Ecto neural progenitor cell (in vitro differentiated cells): ENCODE measurements around the gene MCAT.
"Not testable (repeated sequence)": the region's sequence is repeated elsewhere in the genome, so short reads cannot be mapped to it uniquely, and the experiment has no call there.

Source experiments
- DNase-seq: peaks from one replicate; pipeline ENCODE4 v3.0.0-alpha.2; 2018; ENCODE audit warnings: low spot score

Gene MCAT

DNA sequence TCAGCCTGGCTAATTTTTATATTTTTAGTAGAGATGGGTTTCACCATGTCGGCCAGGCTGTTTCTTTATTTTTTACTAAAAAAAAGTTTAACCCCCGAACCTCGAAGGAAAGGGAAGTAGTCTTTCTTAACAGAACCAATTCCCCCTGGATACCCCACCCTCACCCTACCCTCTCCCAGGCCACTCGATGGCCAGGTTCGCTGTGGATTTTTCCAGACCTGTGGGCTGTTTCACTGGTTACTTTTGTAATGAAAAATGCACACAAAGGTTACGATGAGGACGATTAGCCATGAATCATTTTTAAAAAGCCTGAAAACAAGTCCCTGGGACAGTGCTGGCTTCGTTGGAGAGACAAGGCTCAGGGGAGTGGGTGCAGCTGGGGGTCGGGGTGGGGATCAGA is 10.7 kb upstream of the MCAT start:
- no peak for DNase-seq

DNA sequence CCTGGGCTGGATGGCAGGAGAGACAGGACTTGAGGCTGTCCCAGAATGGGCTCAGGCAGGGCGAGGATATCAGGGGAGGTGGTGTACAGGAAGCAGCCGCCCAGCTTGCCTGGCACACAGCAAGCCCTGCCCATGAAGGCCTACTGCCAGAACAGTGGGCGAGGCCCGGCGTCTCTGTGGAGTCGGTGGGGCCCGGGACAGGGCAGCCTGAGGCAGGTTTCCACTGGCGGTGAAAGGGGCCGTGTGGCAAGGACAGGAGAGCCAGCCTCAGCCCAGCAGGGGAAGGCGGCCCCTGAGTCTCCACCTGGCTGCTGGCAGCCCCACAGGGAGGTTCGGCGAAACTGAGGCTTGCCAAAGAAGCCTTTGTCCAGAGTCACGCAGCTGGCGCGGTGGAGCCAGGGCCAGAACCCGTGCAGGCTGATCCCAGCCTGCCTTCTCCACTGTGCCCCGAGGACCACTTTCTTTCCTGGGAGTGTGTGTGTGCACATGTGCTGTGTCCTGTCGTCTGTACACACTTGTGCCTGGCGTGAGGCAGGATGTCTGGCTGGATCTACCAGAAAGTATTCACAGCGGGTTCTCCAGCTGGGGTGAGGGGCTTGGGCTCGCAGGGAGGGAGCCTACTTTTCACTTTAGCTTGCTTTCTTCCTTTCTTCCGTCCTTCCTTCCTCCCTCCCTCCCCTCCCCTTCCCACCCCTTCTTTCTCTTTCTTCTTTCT is 9.3 kb upstream of the MCAT start:
- peak; percentile 57 for DNase-seq

DNA sequence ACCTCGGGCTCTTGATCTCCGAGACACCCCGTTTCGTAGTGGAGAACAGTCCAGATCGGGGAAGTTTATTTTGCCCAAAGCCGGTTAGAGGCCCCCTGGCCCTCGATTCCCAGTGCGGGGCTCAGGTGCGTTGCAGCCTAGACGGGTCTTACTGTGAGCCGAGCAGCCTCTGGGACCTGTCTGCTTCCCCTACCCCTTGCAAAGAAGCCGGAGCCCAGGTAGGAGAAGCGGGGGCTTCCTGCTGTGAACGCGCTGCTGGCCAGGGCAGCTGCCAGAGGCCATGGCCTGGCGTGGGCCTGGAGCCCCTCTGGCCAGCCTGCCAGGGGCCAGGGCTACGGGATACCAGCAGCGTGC is 8.8 kb upstream of the MCAT start:
- DNase-seq: no peak

DNA sequence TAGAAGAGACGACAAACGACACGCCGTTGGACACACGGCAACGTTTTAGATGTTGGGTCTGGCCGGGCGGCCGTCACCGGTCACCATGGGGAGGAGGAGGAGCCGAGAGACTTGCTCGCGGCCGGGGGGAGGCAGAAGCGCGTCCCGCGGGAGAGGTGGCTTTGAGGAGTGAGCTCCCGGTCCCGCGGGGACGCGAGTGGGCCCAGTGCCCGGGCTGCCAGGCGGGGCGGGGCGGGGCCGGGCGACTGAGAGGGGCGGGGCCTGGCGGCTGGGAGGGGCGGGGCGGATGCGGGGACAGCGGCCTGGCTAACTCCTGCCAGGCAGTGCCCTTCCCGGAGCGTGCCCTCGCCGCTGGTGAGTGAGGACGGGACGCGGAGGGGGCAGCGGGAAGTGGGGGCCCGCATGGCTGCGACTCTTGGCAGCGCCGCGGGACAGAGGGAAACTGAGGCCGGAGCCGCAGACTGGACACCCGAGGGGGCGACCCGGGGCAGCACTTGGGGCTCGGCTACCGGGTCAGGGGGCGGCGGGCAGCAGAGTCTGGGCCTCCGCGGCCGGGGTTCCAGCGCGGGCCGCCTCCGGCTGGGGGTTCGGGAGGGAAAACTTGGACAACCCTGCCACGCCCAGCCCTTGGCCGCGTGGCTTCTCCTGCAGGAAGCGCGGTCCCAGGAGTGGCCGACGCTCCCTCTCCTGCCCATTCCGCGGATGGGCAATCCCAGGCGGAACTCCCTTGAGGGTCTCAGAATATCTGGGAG is 8.2 kb upstream of the MCAT start, which contains the start of gene TSPO:
TSS of gene TSPO (plus strand) at position 309 of the 752 bp plus-strand sequence. CDS start 7,680 bp downstream, outside the sequence.
- DNase-seq: peak; percentile 77

DNA sequence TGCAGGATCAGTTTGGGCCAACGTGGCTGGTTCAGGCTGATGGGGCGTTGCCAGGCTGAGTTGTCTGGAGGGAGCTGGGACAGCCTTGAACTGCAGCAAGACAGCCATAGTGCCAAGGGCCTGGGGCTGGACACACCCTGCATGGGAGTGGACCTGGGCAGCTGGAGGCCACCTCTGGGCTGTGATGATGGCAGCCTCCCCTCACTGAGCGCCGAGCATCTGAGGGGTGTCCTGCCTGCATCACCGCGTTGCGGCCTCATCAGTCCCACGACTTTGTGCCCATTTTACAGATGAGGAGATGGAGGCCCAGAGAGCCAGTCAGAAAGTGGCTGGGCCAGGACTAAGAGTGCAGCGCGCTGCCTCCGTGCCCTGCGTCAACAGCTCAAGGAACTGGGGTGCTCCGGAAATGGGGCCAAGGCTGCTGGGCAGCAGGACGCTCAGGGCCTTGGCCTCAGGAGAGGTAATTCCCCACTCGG is 7.6 kb upstream of the MCAT start:
- DNase-seq: no peak

DNA sequence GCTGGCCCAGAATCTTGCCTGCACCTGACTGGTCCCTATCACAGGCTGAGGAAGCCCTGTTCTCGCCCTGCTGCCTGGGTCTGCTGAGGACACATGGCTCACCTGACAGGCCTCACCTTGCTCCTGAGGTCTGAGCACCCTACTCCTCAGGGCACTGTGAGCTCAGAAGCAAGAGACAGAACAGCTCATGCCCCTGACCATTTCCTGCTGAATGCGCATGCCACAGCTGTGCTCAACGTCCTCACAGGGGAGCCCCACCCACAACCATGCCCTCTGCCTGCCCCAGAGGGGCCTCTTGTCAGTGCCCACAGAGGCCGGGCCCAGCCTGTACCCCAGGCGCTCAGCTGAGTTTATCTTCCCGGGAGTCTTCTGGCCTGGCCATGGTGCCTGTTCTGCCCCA is 5.4 kb upstream of the MCAT start:
- DNase-seq: no peak

DNA sequence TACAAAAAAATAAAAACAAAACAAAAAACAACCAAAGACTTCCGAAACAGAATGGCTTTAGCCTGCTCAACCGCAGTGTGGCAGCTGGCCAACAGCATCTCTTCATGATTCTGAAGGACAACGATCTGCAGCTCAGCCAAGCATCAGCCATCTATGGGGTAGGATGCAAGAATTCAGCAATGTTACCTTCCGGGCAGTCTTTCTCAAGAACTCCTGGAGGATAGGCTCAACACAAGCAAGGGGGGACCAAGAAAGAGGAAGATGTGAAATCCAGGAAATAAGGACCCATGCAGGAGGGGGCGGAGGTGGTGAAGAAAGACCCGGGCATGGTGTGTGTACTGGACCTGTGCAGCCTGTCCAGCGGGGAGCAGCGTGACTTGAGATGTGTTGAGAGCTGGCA is 4.6 kb upstream of the MCAT start:
- DNase-seq: no peak

DNA sequence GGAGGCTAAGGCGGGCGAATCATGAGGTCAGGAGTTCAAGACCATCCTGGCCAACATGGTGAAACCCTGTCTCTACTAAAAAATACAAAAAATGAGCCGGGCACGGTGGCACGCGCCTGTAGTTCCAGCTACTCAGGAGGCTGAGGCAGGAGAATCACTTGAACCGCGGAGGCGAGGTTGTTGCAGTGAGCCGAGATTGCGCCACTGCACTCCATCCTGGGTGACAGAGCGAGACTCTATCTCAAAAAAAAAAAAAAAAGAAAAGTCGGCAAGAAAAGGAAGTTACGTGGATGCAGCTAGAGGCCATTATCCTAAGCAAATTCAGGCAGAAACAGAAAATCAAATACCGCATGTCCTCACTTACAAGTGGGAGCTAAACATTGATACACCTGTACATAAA is 3.1 kb upstream of the MCAT start:
- not testable (repeated sequence) for DNase-seq

DNA sequence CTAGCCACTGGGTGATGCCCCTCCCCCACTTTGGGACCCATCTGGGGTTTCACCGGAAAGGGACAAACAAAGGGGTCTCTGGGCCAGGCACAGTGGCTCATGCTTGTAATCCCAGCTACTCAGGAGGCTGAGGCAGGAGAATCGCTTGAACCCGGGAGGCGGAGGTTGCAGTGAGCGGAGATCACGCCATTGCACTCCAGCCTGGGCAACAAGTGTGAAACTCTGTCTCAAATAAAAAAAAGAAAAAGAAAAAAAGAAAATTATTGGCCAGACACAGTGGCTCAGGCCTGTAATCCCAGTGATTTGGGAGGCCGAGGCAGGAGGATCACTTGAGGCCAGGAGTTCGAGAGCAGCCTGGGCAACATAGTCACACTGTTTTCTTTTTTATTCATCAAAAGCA is 2.2 kb upstream of the MCAT start:
- DNase-seq: not testable (repeated sequence)

DNA sequence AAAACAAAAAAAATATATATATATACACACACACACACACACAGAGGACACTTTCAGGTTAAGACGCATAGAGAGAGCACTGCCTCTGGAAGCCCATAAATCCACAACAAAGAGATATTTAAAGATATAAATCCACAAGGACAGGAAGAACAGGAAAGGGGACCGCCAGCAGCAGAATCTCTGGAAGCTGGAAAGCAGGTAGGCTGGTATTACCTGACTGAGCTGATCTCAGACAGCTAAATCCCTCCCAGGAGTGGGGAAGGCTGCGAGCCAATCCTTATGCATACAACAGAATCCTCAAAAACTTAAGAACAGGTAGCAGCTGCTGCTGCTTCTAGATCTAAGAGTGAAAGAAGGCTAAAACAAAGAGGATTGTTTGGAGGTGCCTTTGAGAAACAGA is 1.8 kb upstream of the MCAT start:
- no peak for DNase-seq

DNA sequence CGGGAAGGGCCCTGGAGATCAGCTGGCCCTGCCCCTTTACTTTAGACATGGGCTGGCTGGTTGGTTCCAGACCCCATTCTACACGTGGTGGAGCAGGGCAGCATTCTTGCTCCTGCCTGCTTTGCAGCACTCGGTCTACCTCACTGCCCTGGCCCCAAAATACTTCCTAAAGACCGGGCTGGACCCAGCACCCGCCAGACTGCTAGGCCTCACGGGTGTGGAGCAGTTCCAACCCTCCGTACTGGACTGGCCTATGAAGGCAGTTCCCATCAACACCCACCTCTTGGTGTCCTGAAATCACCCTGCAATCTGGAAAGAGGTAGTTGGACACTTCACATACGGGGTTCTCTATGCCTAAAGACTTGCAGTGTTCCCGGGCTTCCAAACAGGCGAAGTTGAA is 6.4 kb downstream of the MCAT start:
- no peak for DNase-seq

DNA sequence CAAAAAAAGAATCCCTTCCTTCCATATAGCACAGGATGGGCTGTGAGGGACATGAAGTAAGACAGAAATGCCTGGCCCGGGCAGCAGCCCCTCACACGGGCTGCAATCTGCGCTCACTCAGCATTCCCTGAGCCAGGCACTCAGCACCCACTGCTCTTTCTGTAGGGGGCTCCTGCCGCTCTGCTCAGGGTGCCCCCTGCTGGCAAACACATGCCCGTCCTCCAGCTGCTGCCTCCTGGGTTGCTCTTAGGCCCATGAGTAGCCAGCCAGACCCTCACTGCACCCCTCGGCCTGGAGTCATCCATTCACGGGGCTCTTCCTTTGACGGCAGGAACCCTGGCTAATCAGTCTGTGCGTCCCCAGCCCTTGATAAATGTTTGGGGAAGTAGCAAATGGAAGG is 6.9 kb downstream of the MCAT start:
- DNase-seq: no peak

DNA sequence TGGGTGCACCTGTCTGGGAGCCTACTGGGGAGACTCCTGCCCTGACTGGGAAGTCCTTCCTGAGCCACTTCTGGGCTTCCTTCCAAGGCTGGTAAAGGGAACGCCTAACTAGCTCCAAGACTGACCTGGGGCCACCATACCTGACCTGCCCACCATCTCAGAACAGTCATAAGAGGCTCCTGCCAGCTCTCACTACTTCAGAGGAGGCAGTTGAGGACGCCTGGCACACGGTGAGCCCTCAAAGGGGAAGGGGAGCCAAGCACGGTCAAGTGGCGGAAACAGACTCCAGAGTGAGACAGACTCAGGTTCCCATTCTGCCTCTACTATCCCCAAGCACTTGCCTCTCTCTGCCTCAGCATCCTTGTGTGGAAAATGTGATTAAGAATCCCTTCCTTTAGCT is 7.6 kb downstream of the MCAT start:
- DNase-seq: no peak

DNA sequence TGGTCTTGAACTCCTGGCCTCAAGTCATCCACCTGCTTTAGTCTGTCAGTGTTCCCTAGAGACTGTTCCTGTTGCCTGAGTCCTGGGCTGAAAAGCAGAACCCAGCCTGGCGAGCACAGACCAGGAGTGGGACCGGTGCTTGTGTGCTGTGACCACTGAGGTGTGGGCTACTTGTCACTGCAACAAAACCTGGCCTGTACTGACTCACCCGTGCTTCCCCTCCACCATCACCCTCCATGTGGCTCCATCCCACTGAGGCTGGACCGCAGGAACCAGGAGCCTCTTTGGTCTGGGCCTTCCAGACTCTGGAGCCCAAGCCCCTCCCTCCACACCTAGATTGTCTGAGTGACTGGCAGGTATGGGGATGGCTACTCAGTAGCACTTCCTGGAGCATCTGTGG is 8.6 kb downstream of the MCAT start:
- no peak for DNase-seq

DNA sequence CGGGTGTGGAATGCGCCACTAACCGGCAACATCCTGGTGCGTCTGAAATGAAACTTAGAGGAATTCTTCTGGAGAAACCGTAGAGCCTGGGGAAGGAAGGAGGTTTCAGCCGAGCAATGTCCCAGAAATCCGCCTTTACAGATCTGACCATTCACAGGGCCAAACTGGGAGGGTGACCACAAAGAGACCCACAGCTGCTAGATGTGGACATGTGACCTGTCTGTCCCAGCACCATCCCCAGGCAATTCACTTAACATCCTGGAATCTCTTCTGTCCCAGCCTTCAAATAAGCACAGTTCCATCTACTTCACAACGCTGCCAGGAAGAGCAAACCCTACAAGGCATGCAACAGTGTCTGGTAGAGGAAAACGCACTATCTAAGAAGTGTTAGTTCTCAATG is 9.8 kb downstream of the MCAT start:
- DNase-seq: no peak

DNA sequence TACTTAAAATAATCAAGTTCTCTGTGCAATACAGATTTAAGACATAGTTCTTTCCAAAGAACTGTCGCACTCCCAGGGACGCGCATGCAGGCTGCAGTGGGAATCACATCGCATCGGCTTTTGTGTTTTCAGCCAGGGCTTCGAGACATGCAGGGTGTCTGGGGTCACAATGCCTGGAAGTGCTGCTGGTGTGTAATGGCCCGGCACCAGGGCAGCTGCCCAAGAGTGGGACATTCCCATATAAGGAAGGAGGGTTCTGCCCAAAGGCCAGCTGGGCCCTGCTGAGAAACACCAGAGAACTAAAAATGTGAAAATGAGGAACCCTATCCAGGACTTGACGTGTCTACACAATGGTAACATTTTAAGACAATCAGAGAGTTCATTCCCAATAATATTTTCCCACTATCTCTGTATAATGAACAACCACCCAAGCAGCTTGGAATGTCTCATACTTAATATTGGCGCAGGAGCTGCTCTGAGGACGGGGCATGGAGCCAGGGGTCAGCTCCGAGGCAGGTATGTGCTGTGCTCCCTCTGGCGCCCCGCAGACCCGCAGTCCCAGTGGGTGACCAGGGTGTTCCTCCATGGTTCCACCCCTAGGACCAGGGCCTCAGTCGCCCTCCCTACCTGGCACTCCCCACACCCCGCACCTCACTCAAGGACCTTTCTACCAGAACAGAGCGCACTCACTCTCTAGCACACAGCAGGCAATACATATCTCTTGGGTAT is 11.3 kb downstream of the MCAT start:
- DNase-seq: no peak

DNA sequence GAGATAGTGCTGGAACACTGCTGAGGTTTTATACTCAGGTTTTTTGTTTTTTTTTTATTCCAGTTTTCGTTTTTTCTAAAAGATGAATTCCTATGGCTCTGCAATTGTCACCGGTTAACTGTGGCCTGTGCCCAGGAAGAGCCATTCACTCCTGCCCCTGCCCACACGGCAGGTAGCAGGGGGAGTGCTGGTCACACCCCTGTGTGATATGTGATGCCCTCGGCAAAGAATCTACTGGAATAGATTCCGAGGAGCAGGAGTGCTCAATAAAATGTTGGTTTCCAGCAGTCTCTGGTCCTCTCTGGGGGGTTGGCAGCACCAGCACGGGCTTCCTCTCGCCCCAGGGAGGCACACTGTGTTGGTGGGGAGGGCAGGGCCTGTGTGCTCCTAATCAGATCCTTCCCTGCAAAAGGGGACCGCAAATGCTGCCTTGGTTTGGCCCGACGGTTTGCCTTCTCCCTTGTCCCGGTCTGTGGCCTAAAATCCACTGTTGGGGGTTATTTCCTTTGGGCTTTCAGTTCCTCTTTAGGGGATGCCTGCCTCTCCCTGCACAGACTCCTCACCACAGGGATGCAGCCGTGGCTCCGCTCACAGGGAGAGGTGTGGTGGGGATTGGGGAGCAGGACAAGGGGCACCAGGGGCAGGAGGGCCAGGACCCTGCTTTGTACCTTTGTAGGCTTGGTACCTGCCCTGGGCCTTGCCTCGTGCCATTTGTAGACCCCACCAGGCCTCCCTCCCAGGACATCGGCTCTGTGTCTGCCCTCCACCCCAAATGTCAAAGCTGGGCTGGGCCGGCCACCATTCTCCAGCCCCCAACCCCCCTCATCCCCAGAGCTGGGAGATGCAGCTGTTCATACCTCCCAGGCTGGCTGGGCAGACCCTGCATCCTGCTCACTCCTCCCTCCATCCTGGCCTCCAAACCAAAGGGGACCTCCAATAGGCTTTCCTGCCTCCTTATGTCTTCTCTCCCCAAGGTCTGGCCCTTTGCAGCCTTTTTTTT is 13.5 kb downstream of the MCAT start:
- no peak for DNase-seq

DNA sequence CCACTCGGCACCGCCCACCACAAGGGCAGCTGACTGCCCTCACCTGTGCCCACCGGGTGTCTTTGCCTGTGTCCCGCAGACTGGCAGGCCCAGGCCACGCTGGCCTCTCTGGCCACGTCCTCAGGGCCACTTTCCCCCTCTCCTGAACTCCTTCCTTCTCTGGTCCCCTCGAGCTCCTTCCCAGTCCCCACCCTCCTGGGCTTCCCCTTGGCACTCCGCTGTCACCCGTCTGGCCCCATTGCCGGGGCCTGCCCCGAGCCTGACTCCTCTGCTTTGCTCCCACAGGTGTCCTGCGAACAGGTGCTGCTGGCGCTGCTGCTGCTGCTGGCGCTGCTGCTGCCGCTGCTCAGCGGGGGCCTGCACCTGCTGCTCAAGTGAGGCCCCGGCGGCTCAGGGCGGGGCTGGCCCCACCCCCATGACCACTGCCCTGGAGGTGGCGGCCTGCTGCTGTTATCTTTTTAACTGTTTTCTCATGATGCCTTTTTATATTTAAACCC is 14.2 kb downstream of the MCAT start:
- no peak for DNase-seq

DNA sequence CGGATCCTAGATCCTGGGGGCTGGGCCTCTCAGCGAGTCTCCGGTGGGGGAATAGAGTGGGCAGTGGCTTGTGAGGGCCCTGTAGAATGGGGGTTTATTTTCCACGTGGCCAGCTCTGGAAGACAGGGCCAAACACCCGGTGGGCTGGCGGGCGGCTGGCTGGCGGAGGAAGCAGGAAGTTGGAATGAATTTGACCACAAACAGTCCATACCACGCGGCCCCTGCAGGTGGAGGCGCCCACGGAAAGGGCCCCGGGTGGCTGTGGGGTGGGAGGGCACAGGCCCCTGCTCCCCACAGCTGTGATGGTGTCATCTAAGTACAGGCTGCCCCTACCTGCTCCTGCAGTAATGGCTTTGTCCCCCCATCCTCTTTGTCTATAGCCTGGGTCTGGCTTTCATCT is 15.1 kb downstream of the MCAT start:
- no peak for DNase-seq

DNA sequence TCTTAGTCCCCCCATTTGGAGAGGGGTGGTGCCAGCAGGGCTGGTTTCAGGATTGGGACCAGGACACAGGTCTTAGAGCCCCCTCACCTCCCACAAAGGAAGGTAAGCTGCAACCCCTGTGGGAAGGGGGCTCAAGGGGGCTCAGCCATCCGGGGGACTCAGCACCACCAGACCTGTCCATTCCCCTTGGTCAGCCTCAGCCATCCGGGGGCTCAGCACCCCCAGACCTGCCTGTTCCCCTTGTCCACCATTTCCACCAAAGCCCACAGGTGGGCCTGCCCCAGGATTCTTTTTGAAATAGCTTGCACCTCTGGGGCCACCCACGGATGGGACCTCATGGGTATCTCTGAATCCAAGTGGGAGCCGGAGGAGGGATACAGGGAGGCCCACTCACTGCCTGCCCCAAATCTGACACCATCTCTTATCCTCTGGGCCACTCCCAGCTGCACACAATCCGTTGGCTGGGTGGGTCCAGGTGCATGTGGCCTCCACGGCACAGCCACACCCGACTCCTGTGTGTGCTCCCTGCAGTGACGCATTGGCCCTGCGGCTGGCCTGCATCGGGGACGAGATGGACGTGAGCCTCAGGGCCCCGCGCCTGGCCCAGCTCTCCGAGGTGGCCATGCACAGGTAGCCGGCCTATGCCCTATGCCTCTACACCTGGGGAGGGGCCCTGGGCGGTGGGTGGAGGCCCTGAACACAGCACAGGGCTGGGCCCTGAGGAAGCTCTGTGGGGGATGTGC is 15.9 kb downstream of the MCAT start:
- no peak for DNase-seq
